ENCODE measurements around the gene C3orf22.

The C3orf22 gene

GRCh38 chr3:126540342-126540849, 18.3 kb downstream of the C3orf22 start:
- no peak overlapping the region for H3K4me3 ChIP-seq (replicated peaks; ENCODE audit: insufficient read depth, low read length)
- no peaks in the 10 kb centered on the region for H3K27me3 ChIP-seq (ENCODE audit: insufficient read depth, poor library complexity, severe bottlenecking)
- H3K27ac ChIP-seq (replicated peaks) = peak overlapping the region; percentile 91
- TF ChIP-seq POLR2AphosphoS5 (IDR thresholded peaks at IDR 0.05; ENCODE audit: low read depth) (peak; percentile 53), GABPA (IDR thresholded peaks at IDR 0.05; ENCODE audit: low read depth) (no peak), REST (IDR thresholded peaks at IDR 0.05; ENCODE audit: insufficient replicate concordance, low read depth) (no peak), SPI1 (IDR thresholded peaks at IDR 0.05; ENCODE audit: borderline replicate concordance, low read depth) (peak; percentile 96), CTCF (IDR thresholded peaks at IDR 0.05; ENCODE audit: insufficient read depth, low read length) (no peak)
- peak in 1 of 2 experiments; percentile 85 for DNase-seq (ENCODE audit: low read depth in 1 of 2, low spot score in 1 of 2)

GRCh38 chr3:126539558-126540250, 19.0 kb downstream of the C3orf22 start:
- TF ChIP-seq CTCF (IDR thresholded peaks at IDR 0.05; ENCODE audit: insufficient read depth, low read length) = no peak
- TF ChIP-seq REST (IDR thresholded peaks at IDR 0.05; ENCODE audit: insufficient replicate concordance, low read depth) = no peak
- no peak for TF ChIP-seq POLR2AphosphoS5 (IDR thresholded peaks at IDR 0.05; ENCODE audit: low read depth)
- no peak for TF ChIP-seq SPI1 (IDR thresholded peaks at IDR 0.05; ENCODE audit: borderline replicate concordance, low read depth)
- no peak for TF ChIP-seq GABPA (IDR thresholded peaks at IDR 0.05; ENCODE audit: low read depth)
- Histone ChIP-seq H3K27me3 (ENCODE audit: insufficient read depth, poor library complexity, severe bottlenecking) (no peaks in the 10 kb centered on the region), H3K27ac (replicated peaks) (peak overlapping the region; percentile 91), H3K4me3 (replicated peaks; ENCODE audit: insufficient read depth, low read length) (no peak overlapping the region)
- no peak for DNase-seq (ENCODE audit: low read depth in 1 of 2, low spot score in 1 of 2)

GRCh38 chr3:126538966-126539365, 19.8 kb downstream of the C3orf22 start:
- Histone ChIP-seq H3K4me3 (replicated peaks; ENCODE audit: insufficient read depth, low read length) (no peak overlapping the region), H3K27ac (replicated peaks) (peak overlapping the region; percentile 28), H3K27me3 (ENCODE audit: insufficient read depth, poor library complexity, severe bottlenecking) (no peaks in the 10 kb centered on the region)
- DNase-seq (ENCODE audit: low read depth in 1 of 2, low spot score in 1 of 2) = no peak
- TF ChIP-seq GABPA (IDR thresholded peaks at IDR 0.05; ENCODE audit: low read depth) = no peak
- TF ChIP-seq REST (IDR thresholded peaks at IDR 0.05; ENCODE audit: insufficient replicate concordance, low read depth) = no peak
- TF ChIP-seq SPI1 (IDR thresholded peaks at IDR 0.05; ENCODE audit: borderline replicate concordance, low read depth) = no peak
- no peak for TF ChIP-seq CTCF (IDR thresholded peaks at IDR 0.05; ENCODE audit: insufficient read depth, low read length)
- TF ChIP-seq POLR2AphosphoS5 (IDR thresholded peaks at IDR 0.05; ENCODE audit: low read depth) = no peak
